PC-9 (cell line): ENCODE data around the gene ANKRD10. TPM values are rescaled to one million over a fixed set of nuclear protein-coding genes. Genes with fewer than 3 reads are reported as not detected.
A peak's percentile ranks its signal among the peaks of the same experiment; 100 is the strongest.

Experiments used
- Bru-seq: library from RNA; stranded (reverse); fragments of 400-500 nt; gene quantifications from one replicate; lab custom pipeline; 2021; lab: Mats Ljungman, UMichigan
- BruChase-seq, 2 experiments: library from RNA; stranded (reverse); fragments of 400-500 nt; gene quantifications; one replicate each; lab custom pipeline; 2021; lab: Mats Ljungman, UMichigan
- BruUV-seq: library from RNA; stranded (reverse); fragments of 400-500 nt; replicated peaks from 2 replicates; lab custom pipeline; 2021; lab: Mats Ljungman, UMichigan
- CTCF ChIA-PET: fragments of 300-600 bp; sonication (Branson Sonifier 250); formaldehyde crosslinking; loops from one replicate; lab custom pipeline; 2022; ENCODE audit warnings: antibody characterized with exemption; lab: Charles Lee
- POLR2A ChIA-PET: fragments of 300-600 bp; sonication (Branson Sonifier 250); formaldehyde crosslinking; loops from one replicate; lab custom pipeline; 2022; ENCODE audit warnings: antibody characterized with exemption; ENCODE audit not compliant: unreplicated experiment; lab: Charles Lee
- DNase-seq, 2 experiments: peaks; one replicate each; pipeline versions ENCODE4 v3.0.0 to v3.0.0-alpha.2; 2015 to 2022; ENCODE audit warnings: mixed read lengths in 1 of 2
- H2AFZ ChIP-seq: fragments of 200-600 bp; sonication (generic); 2 replicates; pipeline ENCODE4 v1.8.1; 2017; ENCODE audit warnings: antibody characterized with exemption
- H3F3A ChIP-seq: fragments of 200-600 bp; sonication (generic); 2 replicates; pipeline ENCODE4 v1.8.1; 2017; ENCODE audit warnings: antibody characterized with exemption, mild to moderate bottlenecking, low read depth; ENCODE audit not compliant: insufficient read depth
- H3K27ac ChIP-seq: fragments of 200-600 bp; sonication (generic); 2 replicates; pipeline ENCODE4 v1.6.1; 2016; ENCODE audit warnings: mixed run types
- H3K27me3 ChIP-seq: fragments of 200-600 bp; sonication (generic); 2 replicates; pipeline ENCODE4 v1.6.1; 2016; ENCODE audit warnings: low read depth, mixed run types; ENCODE audit not compliant: insufficient read depth
- H3K36me3 ChIP-seq: fragments of 200-600 bp; sonication (generic); 2 replicates; pipeline ENCODE4 v1.6.1; 2016; ENCODE audit warnings: low read depth, mixed run types
- H3K4me1 ChIP-seq: fragments of 200-600 bp; sonication (generic); replicated peaks from 2 replicates; pipeline ENCODE4 v1.6.1; 2016; ENCODE audit warnings: mixed run types; ENCODE audit not compliant: insufficient read depth
- H3K4me2 ChIP-seq: fragments of 200-600 bp; sonication (generic); 2 replicates; pipeline ENCODE4 v1.6.1; 2017; ENCODE audit warnings: mixed run types
- H3K4me3 ChIP-seq: fragments of 200-600 bp; sonication (generic); 2 replicates; pipeline ENCODE4 v1.6.1; 2016; ENCODE audit warnings: mixed run types
- H3K79me2 ChIP-seq: fragments of 200-600 bp; sonication (generic); 2 replicates; pipeline ENCODE4 v1.6.1; 2017; ENCODE audit warnings: low read depth, mixed run types
- H3K9me2 ChIP-seq: fragments of 200-600 bp; sonication (generic); 2 replicates; pipeline ENCODE4 v1.8.1; 2017; ENCODE audit warnings: mild to moderate bottlenecking; ENCODE audit not compliant: insufficient read depth
- H3K9me3 ChIP-seq: fragments of 200-600 bp; sonication (generic); 2 replicates; pipeline ENCODE4 v1.8.1; 2016; ENCODE audit warnings: low read depth; ENCODE audit not compliant: insufficient read depth
- H4K20me1 ChIP-seq: fragments of 200-600 bp; sonication (generic); 2 replicates; pipeline ENCODE4 v1.8.1; 2017; ENCODE audit not compliant: insufficient read depth
- CTCF ChIP-seq: fragments of 200-600 bp; sonication (generic); conservative IDR thresholded peaks from 2 replicates; pipeline ENCODE4 v1.6.1; 2017; ENCODE audit warnings: mixed run types, antibody characterized with exemption, mild to moderate bottlenecking, moderate library complexity
- EZH2 ChIP-seq: fragments of 200-600 bp; sonication (generic); IDR thresholded peaks from 2 replicates; pipeline ENCODE4 v1.8.0; 2017; ENCODE audit warnings: antibody characterized with exemption, low read depth
- intact Hi-C: fragments of 100-400 bp; cut with micrococcal nuclease; formaldehyde crosslinking; loops from one replicate; pipeline ENCODE4 v1.10.0; 2022; ENCODE audit not compliant: unreplicated experiment
- long read RNA-seq: library from polyadenylated mRNA; stranded (forward); transcript quantifications from one replicate; pipeline ENCODE4 v2.0.0, GENCODE V29; 2022
- total RNA-seq: library from RNA; stranded (reverse); gene quantifications from 2 replicates; pipeline ENCODE4 v1.2.3, GENCODE V29; 2021

The ANKRD10 gene
- total RNA-seq: 154 and 155 TPM in 2 replicates
- percentile 98 among the genes with signal in this experiment for Bru-seq, nascent RNA
- percentile 99 among the genes with signal in this experiment for BruChase-seq, experiment 1, labeled RNA remaining after a 2-hour chase
- percentile 96 among the genes with signal in this experiment for BruChase-seq, experiment 2, labeled RNA remaining after a 6-hour chase
- long read RNA-seq, transcript ANKRD10-201 (6 exons, 2,495 nt): major isoform, 22 of 61 reads
- long read RNA-seq, partial matches to known transcripts: 16 of 61 reads
- long read RNA-seq, other reads (novel, unspliced or antisense): 19 of 61 reads

GRCh38 chr13:110915057-110915873, at the start of gene ANKRD10:
TSS of gene ANKRD10 (minus strand) at chr13:110915069. CDS start at chr13:110914934, 135 bp downstream.
- intact Hi-C loops: loop anchor here (1.0 to 10.0 kb wide), 8 partner anchors 45 to 470 kb away; partner anchors contain the start of gene ING1
- peaks cover 12% of the 10 kb centered on the region for H3K36me3 ChIP-seq
- DNase-seq: peak; percentile 98 to 100
- peak within 1 kb of the TSS; percentile 82 for H3K4me3 ChIP-seq
- H3K9me3 ChIP-seq: no peaks in the 10 kb centered on the region
- no peak for TF ChIP-seq EZH2
- peak; percentile 81 for TF ChIP-seq CTCF
- ChIA-PET CTCF (interaction anchor here (0.7 kb wide), 3 partner anchors 45 to 485 kb away, joined by 3 to 5 read pairs (median 4); no protein-coding TSS in a partner anchor), POLR2A (interaction anchor here (0.5 to 0.9 kb wide), 13 partner anchors 10 to 1209 kb away, joined by 3 to 18 read pairs (median 5); no protein-coding TSS in a partner anchor)
- peaks cover 32% of the 10 kb centered on the region for H4K20me1 ChIP-seq
- no peaks in the 10 kb centered on the region for H3K9me2 ChIP-seq
- H3K27me3 ChIP-seq: no peaks in the 10 kb centered on the region
- H3K79me2 ChIP-seq: peaks cover 45% of the 10 kb centered on the region
- H3K27ac ChIP-seq: peak within 1 kb of the TSS; percentile 89
- peak within 1 kb of the TSS; percentile 98 for H2AFZ ChIP-seq
- H3F3A ChIP-seq: peaks cover 10% of the 10 kb centered on the region; the same call in 1 of the 2 replicates
- peak within 1 kb of the TSS; percentile 95 for H3K4me2 ChIP-seq
- no TSS peak for BruUV-seq
- peaks cover 34% of the 10 kb centered on the region for H3K4me1 ChIP-seq

GRCh38 chr13:110964229-110965037, 49.6 kb upstream of the ANKRD10 start:
- ChIA-PET POLR2A (no interaction called here), CTCF (no interaction called here)
- Histone ChIP-seq H3K27me3 (no peaks in the 10 kb centered on the region), H3K36me3 (no peaks in the 10 kb centered on the region), H3K27ac (peak overlapping the region; percentile 77), H3K9me2 (no peaks in the 10 kb centered on the region), H3K4me2 (peak overlapping the region; percentile 29), H3K9me3 (peaks cover 37% of the 10 kb centered on the region), H3K4me1 (peaks cover 27% of the 10 kb centered on the region), H4K20me1 (no peaks in the 10 kb centered on the region), H3K4me3 (no peak overlapping the region), H2AFZ (no peak overlapping the region), H3K79me2 (no peaks in the 10 kb centered on the region), H3F3A (peaks cover 20% of the 10 kb centered on the region)
- intact Hi-C loops: loop anchor here (2.0 kb wide), 1 partner anchor 50 kb away; the partner anchor contains the start of gene ANKRD10
- DNase-seq: no peak
- BruUV-seq: TSS peak; percentile 49
- no peak for TF ChIP-seq EZH2
- TF ChIP-seq CTCF: no peak

- Histone ChIP-seq H3K4me2 (no peak overlapping the region), H3K4me1 (peaks cover 27% of the 10 kb centered on the region), H3F3A (peaks cover 20% of the 10 kb centered on the region), H3K9me3 (peaks cover 35% of the 10 kb centered on the region), H3K9me2 (no peaks in the 10 kb centered on the region), H2AFZ (no peak overlapping the region), H3K79me2 (no peaks in the 10 kb centered on the region), H3K27me3 (no peaks in the 10 kb centered on the region), H3K27ac (no peak overlapping the region), H3K36me3 (0 out of 2 replicates have a peak, but pooled peaks cover under 1% of the 10 kb centered on the region), H4K20me1 (no peaks in the 10 kb centered on the region), H3K4me3 (no peak overlapping the region)
- intact Hi-C loops: no loop called here
- no peak for DNase-seq
- TF ChIP-seq EZH2 (no peak), CTCF (no peak)
- no TSS peak for BruUV-seq
- POLR2A ChIA-PET: no interaction called here
- CTCF ChIA-PET: no interaction called here
These were observed 48.7 kb upstream of the ANKRD10 start for GRCh38 chr13:110963554-110963970.
